Fibroblast of pulmonary artery (primary cell): ENCODE data around the gene MSH3.
"Not testable (repeated sequence)": the region's sequence is repeated elsewhere in the genome, so short reads cannot be mapped to it uniquely, and the experiment has no call there.

Experiments
- DNase-seq: peaks from one replicate; pipeline ENCODE4 v3.0.0-alpha.2; 2010; ENCODE audit warnings: low read depth
- H3K4me3 ChIP-seq: replicated peaks from 2 replicates; pipeline ENCODE4 v1.5.1; 2011; ENCODE audit warnings: low read depth, mild to moderate bottlenecking, control low read depth, low read length, moderate library complexity
- CTCF ChIP-seq: IDR thresholded peaks from 2 replicates; pipeline ENCODE4 v1.5.1; 2011; ENCODE audit warnings: mild to moderate bottlenecking, control low read depth, low read length, inconsistent platforms; ENCODE audit errors: missing control alignments

The MSH3 gene

GRCh38 chr5:80866371-80866770 lies 211.9 kb downstream of the MSH3 start:
- no peak for DNase-seq
- no peak overlapping the region for H3K4me3 ChIP-seq
- TF ChIP-seq CTCF: no peak

GRCh38 chr5:80867233-80867632 lies 212.8 kb downstream of the MSH3 start:
- no peak for TF ChIP-seq CTCF
- no peak overlapping the region for H3K4me3 ChIP-seq
- DNase-seq: peak; percentile 58

- peak; percentile 27 for DNase-seq
- no peak overlapping the region for H3K4me3 ChIP-seq
- TF ChIP-seq CTCF: no peak
Measured at GRCh38 chr5:80870442-80870841, 216.0 kb downstream of the MSH3 start.

- no peak for TF ChIP-seq CTCF
- H3K4me3 ChIP-seq: no peak overlapping the region
- peak; percentile 49 for DNase-seq
Measured at GRCh38 chr5:80871541-80871961, 217.1 kb downstream of the MSH3 start.

GRCh38 chr5:80874162-80874561 lies 219.7 kb downstream of the MSH3 start:
- no peak overlapping the region for H3K4me3 ChIP-seq
- TF ChIP-seq CTCF: no peak
- no peak for DNase-seq

GRCh38 chr5:80877592-80877991 lies 223.1 kb downstream of the MSH3 start:
- TF ChIP-seq CTCF: no peak
- no peak for DNase-seq

GRCh38 chr5:80881726-80882125 lies 227.3 kb downstream of the MSH3 start:
- DNase-seq: no peak
- no peak for TF ChIP-seq CTCF
- H3K4me3 ChIP-seq: no peak overlapping the region

More at GRCh38 chr5:80877592-80877991, 223.1 kb downstream of the MSH3 start:
- H3K4me3 ChIP-seq: no peak overlapping the region

- H3K4me3 ChIP-seq, DNase-seq: not testable (repeated sequence)
Measured at GRCh38 chr5:80883390-80883789, 228.9 kb downstream of the MSH3 start.
